Measurements from ENCODE around the gene AP3S2.
"Not testable (repeated sequence)": the region's sequence is repeated elsewhere in the genome, so short reads cannot be mapped to it uniquely, and the experiment has no call there.

- TF ChIP-seq, protein P1, sequence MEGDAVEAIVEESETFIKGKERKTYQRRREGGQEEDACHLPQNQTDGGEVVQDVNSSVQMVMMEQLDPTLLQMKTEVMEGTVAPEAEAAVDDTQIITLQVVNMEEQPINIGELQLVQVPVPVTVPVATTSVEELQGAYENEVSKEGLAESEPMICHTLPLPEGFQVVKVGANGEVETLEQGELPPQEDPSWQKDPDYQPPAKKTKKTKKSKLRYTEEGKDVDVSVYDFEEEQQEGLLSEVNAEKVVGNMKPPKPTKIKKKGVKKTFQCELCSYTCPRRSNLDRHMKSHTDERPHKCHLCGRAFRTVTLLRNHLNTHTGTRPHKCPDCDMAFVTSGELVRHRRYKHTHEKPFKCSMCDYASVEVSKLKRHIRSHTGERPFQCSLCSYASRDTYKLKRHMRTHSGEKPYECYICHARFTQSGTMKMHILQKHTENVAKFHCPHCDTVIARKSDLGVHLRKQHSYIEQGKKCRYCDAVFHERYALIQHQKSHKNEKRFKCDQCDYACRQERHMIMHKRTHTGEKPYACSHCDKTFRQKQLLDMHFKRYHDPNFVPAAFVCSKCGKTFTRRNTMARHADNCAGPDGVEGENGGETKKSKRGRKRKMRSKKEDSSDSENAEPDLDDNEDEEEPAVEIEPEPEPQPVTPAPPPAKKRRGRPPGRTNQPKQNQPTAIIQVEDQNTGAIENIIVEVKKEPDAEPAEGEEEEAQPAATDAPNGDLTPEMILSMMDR (IDR thresholded peaks at IDR 0.05) = not testable (repeated sequence)
- not testable (repeated sequence) for TF ChIP-seq POLR2A (IDR thresholded peaks at IDR 0.05)
Observed at GRCh38 chr15:89854863-89855262, 38.9 kb downstream of the AP3S2 start.

Data from esophagus squamous epithelium (tissue), 4 donors.